Measurements from ENCODE around the gene LYZL6. TPM values are rescaled to one million over a fixed set of nuclear protein-coding genes. Genes with fewer than 3 reads are reported as not detected.

LYZL6 gene
- total and polyA plus RNA-seq, 10 of the 15 experiments (the other 5 are each of a cell fraction or from before 2014, with no cell fraction given) = not detected

DNA sequence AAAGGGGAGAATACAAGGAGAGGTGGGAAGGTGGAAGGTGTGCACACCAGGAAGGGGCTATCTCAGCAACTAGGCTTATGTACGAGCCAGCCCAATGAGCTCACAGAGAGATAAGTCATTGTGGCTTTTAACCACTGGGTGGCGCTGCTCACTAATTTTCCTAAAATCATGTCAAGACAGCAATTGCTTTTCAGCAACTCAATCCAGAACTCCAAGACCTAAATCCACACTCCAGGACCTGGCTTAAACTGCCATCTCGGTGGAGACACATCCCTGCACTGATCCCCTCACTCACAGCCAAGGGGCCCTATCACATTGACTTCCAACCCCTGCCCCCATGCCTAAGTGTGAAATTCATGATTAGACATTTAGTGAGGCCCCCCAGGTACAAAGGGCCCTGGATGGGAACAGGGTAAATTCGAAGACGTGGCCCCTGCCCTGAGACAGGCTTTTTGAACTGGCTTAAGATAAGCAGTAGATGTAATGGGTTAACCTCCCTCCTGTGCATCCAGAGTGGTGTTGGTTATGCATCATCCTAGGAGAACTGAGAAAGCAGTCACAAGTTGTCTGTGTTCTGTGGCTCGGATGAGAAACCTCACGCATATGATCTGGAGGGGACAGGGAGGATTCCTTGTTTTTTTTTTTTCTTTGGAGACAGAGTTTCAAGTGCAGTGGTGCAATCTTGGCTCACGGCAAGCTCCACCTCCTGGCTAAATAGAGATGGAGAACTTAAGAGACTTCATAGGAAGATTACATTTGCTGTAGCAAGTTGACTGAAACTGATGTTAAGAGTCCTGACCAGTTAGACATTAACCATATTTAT lies 26.3 kb upstream of the LYZL6 start (continued):
- TF ChIP-seq, protein P1, sequence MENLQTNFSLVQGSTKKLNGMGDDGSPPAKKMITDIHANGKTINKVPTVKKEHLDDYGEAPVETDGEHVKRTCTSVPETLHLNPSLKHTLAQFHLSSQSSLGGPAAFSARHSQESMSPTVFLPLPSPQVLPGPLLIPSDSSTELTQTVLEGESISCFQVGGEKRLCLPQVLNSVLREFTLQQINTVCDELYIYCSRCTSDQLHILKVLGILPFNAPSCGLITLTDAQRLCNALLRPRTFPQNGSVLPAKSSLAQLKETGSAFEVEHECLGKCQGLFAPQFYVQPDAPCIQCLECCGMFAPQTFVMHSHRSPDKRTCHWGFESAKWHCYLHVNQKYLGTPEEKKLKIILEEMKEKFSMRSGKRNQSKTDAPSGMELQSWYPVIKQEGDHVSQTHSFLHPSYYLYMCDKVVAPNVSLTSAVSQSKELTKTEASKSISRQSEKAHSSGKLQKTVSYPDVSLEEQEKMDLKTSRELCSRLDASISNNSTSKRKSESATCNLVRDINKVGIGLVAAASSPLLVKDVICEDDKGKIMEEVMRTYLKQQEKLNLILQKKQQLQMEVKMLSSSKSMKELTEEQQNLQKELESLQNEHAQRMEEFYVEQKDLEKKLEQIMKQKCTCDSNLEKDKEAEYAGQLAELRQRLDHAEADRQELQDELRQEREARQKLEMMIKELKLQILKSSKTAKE (IDR thresholded peaks at IDR 0.05; ENCODE audit: low read depth, poor library complexity, severe bottlenecking) = peak; percentile 18
- no peak for TF ChIP-seq STAT3 (IDR thresholded peaks at IDR 0.05; ENCODE audit: low read depth, low read length)
- TF ChIP-seq IKZF1 (conservative IDR thresholded peaks at IDR 0.05) = peak; percentile 70
- TF ChIP-seq RUNX3 (IDR thresholded peaks at IDR 0.05; ENCODE audit: low read length) = peak; percentile 47
- 0 out of 2 replicates have a peak, but pooled peaks have one; percentile 21 for TF ChIP-seq HDGF (IDR thresholded peaks at IDR 0.05)

DNA sequence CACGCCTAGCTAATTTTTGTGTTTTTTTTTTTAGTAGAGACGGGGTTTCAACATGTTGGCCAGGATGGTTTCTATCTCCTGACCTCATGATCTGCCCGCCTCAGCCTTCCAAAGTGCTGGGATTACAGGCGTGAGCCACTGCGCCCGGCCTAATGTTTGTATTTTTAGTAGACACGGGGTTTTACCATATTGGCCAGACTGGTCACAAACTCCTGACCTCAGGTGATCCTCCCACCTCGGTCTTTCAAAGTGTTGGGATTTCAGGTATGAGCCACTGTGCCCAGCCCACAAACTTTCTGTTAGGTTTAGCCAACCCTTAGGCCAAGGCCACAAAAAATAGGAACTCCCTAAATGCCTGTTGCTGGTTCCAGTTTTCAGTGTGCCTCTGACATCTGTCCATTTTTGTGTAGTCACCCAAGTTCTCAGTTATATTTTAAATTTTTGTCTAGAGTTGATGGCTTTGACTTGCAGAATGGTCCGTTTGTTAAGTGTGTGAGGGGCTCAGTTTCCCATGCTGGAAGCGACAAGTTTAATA lies 25.1 kb upstream of the LYZL6 start:
- intact Hi-C loops (cut with micrococcal nuclease; ENCODE audit: unreplicated experiment) = no loop called here
- no peak overlapping the region for H3K9ac ChIP-seq (ENCODE audit: control insufficient read depth, insufficient read depth, low read length)
- H3K79me2 ChIP-seq (ENCODE audit: control insufficient read depth, insufficient read depth, low read length) = no peaks in the 10 kb centered on the region
- DNase-seq (ENCODE audit: low read depth, low spot score) (no peak), ATAC-seq (no peak), FAIRE-seq (no peak)
- ChIA-PET POLR2A (no interaction called here), CTCF (interaction anchor here (0.6 to 19.0 kb wide), 24 partner anchors 7 to 1475 kb away, joined by 3 to 622 read pairs (median 8); partner anchors contain the start of genes CCL16, CCL3, RDM1 and ZNHIT3), RAD21 (ENCODE audit: unreplicated experiment) (interaction anchor here (1.0 to 17.2 kb wide), 11 partner anchors 10 to 634 kb away, joined by 4 to 342 read pairs (median 10); partner anchors contain the start of genes CCL16 and MRM1), SMC1A (ENCODE audit: uncharacterized antibody, unreplicated experiment) (interaction anchor here (0.7 to 17.2 kb wide), 18 partner anchors 9 to 634 kb away, joined by 3 to 485 read pairs (median 6); partner anchors contain the start of genes CCL3 and ZNHIT3)
- no peaks in the 10 kb centered on the region for H4K20me1 ChIP-seq (ENCODE audit: control insufficient read depth, insufficient read depth)
- no peak overlapping the region for H2AFZ ChIP-seq (ENCODE audit: control insufficient read depth, low read depth, low read length)
- in situ Hi-C loops (cut with MboI) = no loop called here
- H3K27ac ChIP-seq (ENCODE audit: control insufficient read depth, insufficient read depth) = no peak overlapping the region
- H3K4me3 ChIP-seq = no peak overlapping the region
- H3K4me1 ChIP-seq (ENCODE audit: control insufficient read depth, insufficient read depth, low read length) = no peaks in the 10 kb centered on the region
- H3K27me3 ChIP-seq (replicated peaks in 1 of 2; ENCODE audit: control insufficient read depth in 2 of 2, insufficient read depth in 2 of 2, low read length in 1 of 2) = no peaks in the 10 kb centered on the region
- no peak overlapping the region for H3K4me2 ChIP-seq (ENCODE audit: control insufficient read depth, insufficient read depth)
- no peaks in the 10 kb centered on the region for H3K9me3 ChIP-seq (replicated peaks; ENCODE audit: control insufficient read depth, insufficient read depth, low read length)
- WGBS (ENCODE audit: insufficient coverage, insufficient replicate concordance, low lambda C conversion rate, missing lambda C conversion rate) = 33% methylated on average over 10 of the region's 10 CpGs
- no TSS peak for BruUV-seq (replicated peaks)
- H3K36me3 ChIP-seq (ENCODE audit: control insufficient read depth in 2 of 2, insufficient read depth in 2 of 2, low read length in 1 of 2) = no peaks in the 10 kb centered on the region
- no peak for TF ChIP-seq SUPT20H (IDR thresholded peaks at IDR 0.05; ENCODE audit: borderline replicate concordance, control insufficient read depth, low read depth, low read length)
- no peak for TF ChIP-seq BACH1 (IDR thresholded peaks at IDR 0.05; ENCODE audit: borderline replicate concordance)
- no peak for TF ChIP-seq GATAD2B (conservative IDR thresholded peaks at IDR 0.05; ENCODE audit: low read depth)
- TF ChIP-seq, protein P2, sequence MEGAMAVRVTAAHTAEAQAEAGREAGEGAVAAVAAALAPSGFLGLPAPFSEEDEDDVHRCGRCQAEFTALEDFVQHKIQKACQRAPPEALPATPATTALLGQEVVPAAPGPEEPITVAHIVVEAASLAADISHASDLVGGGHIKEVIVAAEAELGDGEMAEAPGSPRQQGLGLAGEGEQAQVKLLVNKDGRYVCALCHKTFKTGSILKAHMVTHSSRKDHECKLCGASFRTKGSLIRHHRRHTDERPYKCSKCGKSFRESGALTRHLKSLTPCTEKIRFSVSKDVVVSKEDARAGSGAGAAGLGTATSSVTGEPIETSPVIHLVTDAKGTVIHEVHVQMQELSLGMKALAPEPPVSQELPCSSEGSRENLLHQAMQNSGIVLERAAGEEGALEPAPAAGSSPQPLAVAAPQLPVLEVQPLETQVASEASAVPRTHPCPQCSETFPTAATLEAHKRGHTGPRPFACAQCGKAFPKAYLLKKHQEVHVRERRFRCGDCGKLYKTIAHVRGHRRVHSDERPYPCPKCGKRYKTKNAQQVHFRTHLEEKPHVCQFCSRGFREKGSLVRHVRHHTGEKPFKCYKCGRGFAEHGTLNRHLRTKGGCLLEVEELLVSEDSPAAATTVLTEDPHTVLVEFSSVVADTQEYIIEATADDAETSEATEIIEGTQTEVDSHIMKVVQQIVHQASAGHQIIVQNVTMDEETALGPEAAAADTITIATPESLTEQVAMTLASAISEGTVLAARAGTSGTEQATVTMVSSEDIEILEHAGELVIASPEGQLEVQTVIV (IDR thresholded peaks at IDR 0.05; ENCODE audit: borderline replicate concordance, partially characterized antibody) = no peak
- no peak for TF ChIP-seq CREM (IDR thresholded peaks at IDR 0.05; ENCODE audit: low read depth)
- TF ChIP-seq NFIC (IDR thresholded peaks at IDR 0.05; ENCODE audit: low read depth, low read length) = no peak
- TF ChIP-seq SPI1 (IDR thresholded peaks at IDR 0.05; ENCODE audit: borderline replicate concordance, insufficient read depth, low read depth, low read length) = no peak
- no peak for TF ChIP-seq MYC (IDR thresholded peaks at IDR 0.05; ENCODE audit: insufficient read depth, insufficient read length, insufficient replicate concordance, low read length, severe bottlenecking)
- no peak for TF ChIP-seq NR2C1 (IDR thresholded peaks at IDR 0.05)
